Neural cell (in vitro differentiated cells): Measurements from ENCODE around the gene RASSF4. TPM values are rescaled to one million over a fixed set of nuclear protein-coding genes. Genes with fewer than 3 reads are reported as not detected.

ENCODE experiments used
- H2AFZ ChIP-seq: fragments of 200-600, 300-800 bp; sonication (generic), shearing (Covaris generic); 2 replicates; pipeline ENCODE4 v1.6.0; 2014; ENCODE audit warnings: low read depth, mild to moderate bottlenecking, antibody characterized with exemption, low read length, moderate library complexity
- H3F3A ChIP-seq: fragments of 200-600 bp; shearing (Covaris generic); 2 replicates; pipeline ENCODE4 v1.6.1; 2016; ENCODE audit warnings: mild to moderate bottlenecking, moderate library complexity, mixed read lengths, antibody characterized with exemption, low read length; ENCODE audit not compliant: insufficient read depth, poor library complexity, severe bottlenecking
- H3K27ac ChIP-seq: fragments of 200-600, 300-800 bp; sonication (generic), shearing (Covaris generic); 2 replicates; pipeline ENCODE4 v1.5.1; 2014; ENCODE audit warnings: mild to moderate bottlenecking, low read length, moderate library complexity
- H3K27me3 ChIP-seq: fragments of 300-800, 200-600 bp; sonication (generic), shearing (Covaris generic); 2 replicates; pipeline ENCODE4 v1.6.0; 2014; ENCODE audit warnings: mild to moderate bottlenecking, low read depth, low read length, moderate library complexity; ENCODE audit not compliant: insufficient read depth
- H3K36me3 ChIP-seq: fragments of 300-800, 200-600 bp; sonication (generic), shearing (Covaris generic); 2 replicates; pipeline ENCODE4 v1.5.1; 2014; ENCODE audit warnings: mild to moderate bottlenecking, antibody characterized with exemption, low read length, moderate library complexity; ENCODE audit not compliant: insufficient read depth
- H3K4me2 ChIP-seq: fragments of 300-800, 200-600 bp; sonication (generic), shearing (Covaris generic); 2 replicates; pipeline ENCODE4 v1.6.0; 2014; ENCODE audit warnings: mild to moderate bottlenecking, low read length
- H3K4me3 ChIP-seq: fragments of 300-800, 200-600 bp; sonication (generic), shearing (Covaris generic); 2 replicates; pipeline ENCODE4 v1.5.1; 2014; ENCODE audit warnings: mild to moderate bottlenecking, low read length, moderate library complexity
- H3K79me2 ChIP-seq: fragments of 200-600 bp; shearing (Covaris generic); replicated peaks from 2 replicates; pipeline ENCODE4 v1.6.0; 2014; ENCODE audit warnings: mild to moderate bottlenecking, low read length, moderate library complexity; ENCODE audit not compliant: insufficient read depth
- H3K9ac ChIP-seq: fragments of 300-800, 200-600 bp; sonication (generic), shearing (Covaris generic); 2 replicates; pipeline ENCODE4 v1.6.1; 2016; ENCODE audit warnings: mild to moderate bottlenecking, low read length, mixed read lengths
- H3K9me2 ChIP-seq: fragments of 200-600 bp; shearing (Covaris generic); 2 replicates; pipeline ENCODE4 v1.6.1; 2016; ENCODE audit warnings: mild to moderate bottlenecking, low read length, mixed read lengths; ENCODE audit not compliant: insufficient read depth
- H3K9me3 ChIP-seq: fragments of 200-600, 300-800 bp; sonication (generic), shearing (Covaris generic); 2 replicates; pipeline ENCODE4 v1.6.1; 2016; ENCODE audit warnings: mild to moderate bottlenecking, mixed run types, low read length, moderate library complexity, mixed read lengths
- H4K20me1 ChIP-seq: fragments of 200-600 bp; shearing (Covaris generic); 2 replicates; pipeline ENCODE4 v1.6.1; 2016; ENCODE audit warnings: mild to moderate bottlenecking, mixed run types; ENCODE audit not compliant: insufficient read depth
- CTCF ChIP-seq: fragments of 450-650 bp; IDR thresholded peaks from 2 replicates; pipeline ENCODE4 v1.5.1; 2014; ENCODE audit warnings: antibody characterized with exemption, mild to moderate bottlenecking, moderate library complexity; ENCODE audit not compliant: poor library complexity, severe bottlenecking
- EP300 ChIP-seq: fragments of 450-650 bp; conservative IDR thresholded peaks from 2 replicates; pipeline ENCODE4 v1.6.1; 2014; ENCODE audit warnings: antibody characterized with exemption, mild to moderate bottlenecking, moderate library complexity; ENCODE audit not compliant: poor library complexity, severe bottlenecking
- EZH2 ChIP-seq: fragments of 200-600, 300-800 bp; shearing (Covaris generic), sonication (generic); IDR thresholded peaks from 2 replicates; pipeline ENCODE4 v1.6.1; 2014; ENCODE audit warnings: antibody characterized with exemption, low read length, borderline replicate concordance, mild to moderate bottlenecking; ENCODE audit not compliant: insufficient read depth, poor library complexity, severe bottlenecking
- MXI1 ChIP-seq: fragments of 450-650 bp; conservative IDR thresholded peaks from 2 replicates; pipeline ENCODE4 v1.6.1; 2014; ENCODE audit warnings: antibody characterized with exemption, mild to moderate bottlenecking; ENCODE audit not compliant: poor library complexity, severe bottlenecking
- POLR2AphosphoS5 ChIP-seq: IDR thresholded peaks from 2 replicates; pipeline ENCODE4 v1.6.1; 2012
- RAD21 ChIP-seq: fragments of 450-650 bp; conservative IDR thresholded peaks from 2 replicates; pipeline ENCODE4 v1.6.1; 2014; ENCODE audit warnings: antibody characterized with exemption, mild to moderate bottlenecking, moderate library complexity
- REST ChIP-seq: IDR thresholded peaks from 2 replicates; pipeline ENCODE4 v1.6.1; 2012; ENCODE audit warnings: borderline replicate concordance
- SMC3 ChIP-seq: fragments of 450-650 bp; conservative IDR thresholded peaks from 2 replicates; pipeline ENCODE4 v1.6.1; 2014; ENCODE audit warnings: antibody characterized with exemption, mild to moderate bottlenecking, moderate library complexity; ENCODE audit not compliant: poor library complexity
- TAF1 ChIP-seq: IDR thresholded peaks from 2 replicates; pipeline ENCODE4 v1.6.1; 2012; ENCODE audit warnings: low read depth
- polyA plus RNA-seq: library from polyadenylated mRNA; depleted of rRNA; stranded (reverse); fragments of >200 nt; gene quantifications from 2 replicates; pipeline ENCODE4 v1.2.3, GENCODE V29; 2014

The RASSF4 gene
- polyA plus RNA-seq, 1 donor from 2014 or later = 10.2 TPM

DNA sequence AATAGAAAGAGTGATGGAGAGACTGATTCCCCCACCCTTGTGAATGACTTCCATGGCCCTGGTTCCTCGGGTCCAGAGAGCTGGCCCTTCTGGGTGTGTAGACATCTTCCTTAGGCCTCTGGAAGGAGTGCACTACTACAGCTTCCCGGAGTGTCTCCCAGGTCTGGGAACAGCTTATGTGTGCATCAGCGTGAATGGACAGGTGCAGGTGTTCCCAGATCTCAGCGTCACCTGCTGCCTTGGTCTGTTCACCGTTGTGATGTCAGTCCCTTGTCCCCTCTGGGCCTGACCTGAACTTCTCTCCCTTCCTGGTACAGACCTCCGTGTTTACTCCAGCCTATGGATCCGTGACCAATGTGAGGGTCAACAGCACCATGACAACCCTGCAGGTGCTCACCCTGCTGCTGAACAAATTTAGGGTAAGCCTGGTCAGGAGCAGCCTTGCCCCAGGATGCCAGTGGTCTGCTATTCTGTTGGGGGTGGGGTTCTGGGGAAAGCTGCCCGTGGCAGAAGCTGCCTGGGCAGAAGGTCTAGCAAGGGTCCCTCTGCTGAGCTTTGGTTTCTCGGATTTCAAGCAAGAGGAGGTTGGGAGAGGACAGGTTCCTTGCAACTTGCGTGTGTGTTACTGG lies 29.5 kb downstream of the RASSF4 start:
- no peak overlapping the region for H2AFZ ChIP-seq
- no peaks in the 10 kb centered on the region for H3K9me3 ChIP-seq
- no peak for TF ChIP-seq CTCF
- TF ChIP-seq EZH2 = no peak
- no peak for TF ChIP-seq RAD21
- no peak for TF ChIP-seq SMC3
- no peak for TF ChIP-seq MXI1
- TF ChIP-seq REST = no peak
- no peak for TF ChIP-seq EP300
- TF ChIP-seq TAF1 = no peak
- no peak for TF ChIP-seq POLR2AphosphoS5
- no peaks in the 10 kb centered on the region for H4K20me1 ChIP-seq
- H3K9me2 ChIP-seq = no peaks in the 10 kb centered on the region
- no peak overlapping the region for H3K27ac ChIP-seq
- H3K27me3 ChIP-seq = no peaks in the 10 kb centered on the region
- H3K4me2 ChIP-seq = no peak overlapping the region
- no peak overlapping the region for H3K4me3 ChIP-seq
- H3F3A ChIP-seq = no peaks in the 10 kb centered on the region
- H3K9ac ChIP-seq = no peak overlapping the region
- no peaks in the 10 kb centered on the region for H3K36me3 ChIP-seq
- H3K79me2 ChIP-seq = no peaks in the 10 kb centered on the region

GRCh38 chr10:44989597-44990301 lies 30.1 kb downstream of the RASSF4 start:
- no peak overlapping the region for H3K9ac ChIP-seq
- no peaks in the 10 kb centered on the region for H3K27me3 ChIP-seq
- H2AFZ ChIP-seq = no peak overlapping the region
- H3K9me3 ChIP-seq = no peaks in the 10 kb centered on the region
- H3F3A ChIP-seq = no peaks in the 10 kb centered on the region
- no peaks in the 10 kb centered on the region for H3K36me3 ChIP-seq
- H3K79me2 ChIP-seq = no peaks in the 10 kb centered on the region
- H3K4me3 ChIP-seq = no peak overlapping the region
- no peak overlapping the region for H3K27ac ChIP-seq
- no peak overlapping the region for H3K4me2 ChIP-seq
- TF ChIP-seq EP300 (no peak), TAF1 (no peak), POLR2AphosphoS5 (no peak), REST (no peak), SMC3 (no peak), RAD21 (no peak), CTCF (no peak), EZH2 (no peak), MXI1 (no peak)
- no peaks in the 10 kb centered on the region for H4K20me1 ChIP-seq
- no peaks in the 10 kb centered on the region for H3K9me2 ChIP-seq
